Stimulated activated CD8-positive, alpha-beta memory T cell treated with anti-CD3 and anti-CD28 coated beads, Interleukin-15, amount 100 ng/mL, for 48 hours (primary cell): ENCODE data around the gene SCTR.

Experiments
- DNase-seq, 2 donors: peaks; one replicate each; pipeline ENCODE4 v3.0.0-alpha.2; 2020; ENCODE audit warnings: low read depth in 2 of 2

Gene SCTR

DNA sequence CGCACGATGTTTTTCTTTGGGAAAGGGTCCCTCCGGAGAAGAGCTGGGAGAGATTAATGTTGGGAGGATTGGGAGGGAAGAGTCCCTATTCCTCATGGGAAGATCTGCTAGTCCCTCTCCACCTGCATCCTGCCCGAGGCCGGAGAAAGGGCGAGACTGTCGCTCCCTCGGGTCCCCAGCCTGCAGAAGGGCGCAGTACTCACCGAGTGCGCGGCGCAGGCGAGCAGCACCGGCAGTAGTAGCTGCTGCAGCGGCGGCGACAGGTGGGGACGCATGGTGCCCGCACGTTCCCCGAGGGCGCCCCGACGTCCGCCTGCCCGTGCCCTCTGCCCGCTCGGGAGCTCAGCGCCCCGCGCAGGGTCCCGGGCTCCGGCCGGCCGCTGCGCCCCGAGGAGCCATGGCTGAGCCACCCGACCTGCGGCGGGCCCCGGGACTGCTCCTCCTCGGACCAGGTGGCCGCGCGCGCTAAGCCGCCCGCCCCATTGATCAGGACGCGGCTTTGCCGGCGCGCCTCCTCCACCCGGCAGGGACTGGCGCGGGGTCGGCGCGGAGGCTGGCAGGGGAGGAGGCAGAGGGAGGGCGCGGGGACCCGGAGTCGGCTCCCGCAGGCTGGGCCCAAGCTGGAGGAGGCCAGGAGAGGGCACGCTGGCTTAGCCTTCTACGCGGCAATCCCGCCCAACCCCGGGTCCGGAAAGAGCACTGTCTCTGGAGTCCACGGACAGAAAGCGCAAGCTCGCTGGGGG is at the start of gene SCTR:
Gene SCTR (minus strand): TSS at position 532 of the 743 bp plus-strand sequence. CDS start 257 bp downstream, at position 275.
- DNase-seq = no peak

DNA sequence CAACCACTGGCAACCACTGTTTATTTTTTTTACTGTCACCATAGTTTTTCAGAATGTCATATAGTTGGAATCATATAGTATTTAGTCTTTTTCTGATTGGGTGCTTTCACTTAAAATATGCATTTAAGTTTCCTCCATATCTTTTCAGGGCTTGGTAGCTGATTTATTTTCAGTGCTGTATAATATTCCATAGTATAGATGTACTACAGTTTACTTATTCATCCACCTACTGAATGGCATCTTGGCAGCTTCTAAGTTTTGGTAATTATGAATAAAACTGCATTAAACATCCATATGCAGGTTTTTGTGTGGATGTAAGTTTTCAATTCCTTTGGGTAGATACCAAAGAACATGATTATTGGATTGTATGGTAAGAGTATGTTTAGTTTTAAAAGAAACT is 43.0 kb upstream of the SCTR start:
- no peak for DNase-seq

DNA sequence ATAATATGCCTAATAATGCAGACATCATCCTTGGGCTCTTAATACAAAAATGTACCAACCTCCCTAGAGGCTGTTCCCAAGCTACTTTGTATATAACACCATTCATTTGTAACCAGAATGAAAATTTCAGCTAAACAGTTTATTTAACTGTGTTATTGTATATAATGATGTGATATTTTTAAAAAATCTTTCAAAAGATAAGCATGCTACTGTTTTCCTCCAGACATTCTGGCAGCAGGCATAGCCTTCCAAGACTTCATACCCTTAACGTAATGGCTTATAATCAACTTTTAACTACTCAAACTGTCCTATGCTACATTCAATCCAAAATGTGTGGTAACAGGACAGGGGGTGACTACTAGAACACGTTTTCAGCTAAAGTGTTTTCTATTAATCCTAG is 41.2 kb upstream of the SCTR start:
- no peak for DNase-seq

DNA sequence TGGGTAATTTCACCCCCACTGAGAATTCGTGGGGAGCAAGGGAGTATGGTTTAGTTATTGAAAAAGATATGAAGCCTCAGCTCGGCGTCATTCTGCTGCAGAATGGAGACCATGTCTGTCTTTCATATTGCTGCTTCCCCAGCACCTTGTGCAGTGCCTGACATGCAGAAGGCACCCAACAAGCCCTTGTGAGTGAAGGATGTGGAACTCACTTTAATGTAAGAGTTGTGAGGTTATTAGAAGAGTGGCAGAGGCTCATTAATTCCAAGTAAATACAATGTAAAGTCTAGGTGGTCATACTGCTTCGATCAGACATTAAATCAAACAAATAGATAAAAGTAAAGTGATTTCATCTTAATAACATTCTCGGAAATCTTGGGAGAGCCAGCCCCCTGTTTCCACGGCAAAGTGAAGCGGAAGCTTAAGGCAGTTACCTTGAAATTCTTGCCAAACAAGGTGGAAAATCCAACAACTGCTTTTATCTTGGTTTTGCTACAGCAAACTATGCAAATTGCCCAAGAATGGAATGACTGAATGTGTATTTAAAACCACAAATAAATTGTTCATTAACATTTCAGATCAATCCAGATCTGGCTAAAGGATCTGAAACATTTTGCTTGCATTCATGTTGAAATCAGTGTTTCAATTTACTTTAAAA is 29.5 kb upstream of the SCTR start:
- no peak for DNase-seq

DNA sequence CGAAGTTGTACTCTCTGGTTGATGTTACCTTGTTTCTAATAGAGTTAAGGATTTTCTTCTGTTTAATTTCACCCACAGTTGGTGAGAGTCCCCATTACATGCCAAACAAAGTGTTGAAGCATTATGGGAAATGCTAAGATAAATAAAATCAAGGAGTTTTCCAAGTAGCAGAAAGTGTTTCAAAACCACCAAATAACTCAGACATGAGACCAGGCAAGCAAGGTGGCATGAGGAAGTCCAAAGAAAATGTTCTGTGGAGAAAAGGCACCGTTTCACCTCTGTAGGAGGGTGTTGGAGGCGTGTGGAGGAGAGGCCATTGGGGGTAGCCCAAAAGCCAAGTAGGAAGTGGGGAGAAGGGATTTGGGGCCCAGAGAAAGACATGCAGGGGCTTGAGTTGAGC is 28.6 kb upstream of the SCTR start:
- DNase-seq = no peak

DNA sequence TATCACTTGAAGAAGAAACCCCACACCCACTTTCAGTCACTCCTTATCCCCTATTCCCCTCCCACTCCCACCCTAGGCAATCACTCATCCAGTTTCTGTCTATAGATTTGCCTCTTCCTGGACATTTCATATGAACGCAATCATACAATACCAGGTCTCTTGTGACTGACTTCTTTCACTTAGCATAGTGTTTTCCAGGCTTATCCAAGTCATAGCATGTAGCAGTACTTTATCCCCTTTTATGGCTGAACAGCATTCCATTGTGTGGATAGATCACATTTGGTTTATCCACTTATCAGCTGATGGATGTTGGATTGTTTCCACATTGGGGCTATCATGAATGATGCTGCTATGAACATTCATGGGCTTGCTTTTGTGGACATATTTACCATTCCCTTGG is 26.6 kb upstream of the SCTR start:
- no peak for DNase-seq

DNA sequence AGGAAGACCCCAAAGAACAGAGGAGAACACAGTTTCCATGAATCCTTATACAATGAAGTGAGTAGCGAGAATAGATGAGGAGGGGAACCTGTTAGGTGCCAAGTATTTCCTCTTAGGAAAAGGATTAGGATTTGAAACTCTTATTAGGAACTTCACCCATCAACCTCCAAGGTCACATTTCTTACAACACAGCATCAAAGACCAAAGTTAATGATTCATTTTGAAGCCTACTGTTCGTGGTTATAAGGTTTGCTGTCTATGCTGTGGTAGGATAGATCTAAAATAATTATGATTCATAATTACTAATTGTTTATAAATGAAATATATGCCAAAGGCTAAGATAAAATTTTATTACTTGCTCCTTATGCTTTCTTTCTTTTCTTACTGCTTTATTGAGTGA is 26.1 kb upstream of the SCTR start:
- no peak for DNase-seq

DNA sequence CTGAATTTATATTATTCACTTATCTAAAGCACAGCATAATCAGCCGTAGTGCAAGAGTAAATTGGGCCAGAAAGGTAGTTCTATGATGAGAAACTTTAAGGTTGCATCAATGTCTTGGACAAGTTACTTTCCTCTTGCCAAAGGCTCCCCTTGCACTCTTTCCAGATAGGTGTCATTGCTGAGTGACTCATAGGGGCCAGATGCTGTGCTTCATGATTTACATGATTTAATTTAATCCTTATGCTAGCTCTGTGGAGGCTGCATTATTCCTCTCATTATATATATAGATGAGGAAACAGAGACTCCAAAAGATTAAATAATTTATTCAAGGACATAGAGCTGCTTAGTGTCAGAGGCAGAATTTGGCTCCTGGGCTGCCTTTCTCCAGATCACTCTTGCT is 25.0 kb upstream of the SCTR start:
- DNase-seq = no peak

DNA sequence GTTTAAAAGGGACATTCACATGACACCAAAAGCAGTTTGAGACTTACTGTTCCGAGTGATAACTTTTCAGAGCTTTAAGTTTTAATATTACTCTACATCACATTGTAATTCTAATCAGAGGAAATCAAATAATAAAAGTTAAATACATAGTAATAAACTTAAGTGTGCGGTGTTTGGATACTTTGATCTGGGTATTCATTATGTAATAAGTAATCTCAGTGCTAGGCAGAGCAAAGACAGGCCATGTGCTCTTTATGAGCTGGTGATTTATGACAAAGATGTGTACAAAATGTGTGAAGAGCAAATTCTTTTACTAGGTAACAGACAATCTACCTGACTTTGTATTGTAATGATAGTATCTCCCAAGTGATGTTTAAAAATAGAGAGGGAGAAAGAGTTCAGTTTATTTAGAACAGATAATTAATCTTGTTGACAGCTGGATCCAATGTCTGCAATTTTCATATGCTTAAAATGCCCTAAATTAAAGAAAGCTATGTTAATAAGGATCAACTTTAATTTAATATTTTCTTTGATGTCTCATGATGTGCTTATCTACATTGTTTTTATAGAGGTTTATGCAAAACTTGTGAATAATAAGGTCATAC is 24.3 kb upstream of the SCTR start:
- DNase-seq = no peak

DNA sequence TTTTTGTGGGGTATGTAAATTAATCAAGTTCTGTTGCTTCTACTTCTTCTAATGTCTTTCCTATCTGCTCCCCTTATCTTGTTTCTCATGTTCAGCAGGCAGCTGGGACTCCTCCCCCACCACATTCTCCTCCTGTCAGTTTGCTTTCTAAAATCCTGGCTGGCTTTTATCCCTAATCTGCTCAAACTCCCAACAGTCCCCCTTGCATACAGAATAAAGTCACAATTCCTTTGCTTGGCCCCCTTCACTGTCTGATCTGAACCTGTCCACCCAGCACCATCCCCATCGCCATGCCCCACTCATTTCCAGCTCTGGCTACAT is 22.1 kb upstream of the SCTR start:
- DNase-seq = no peak

DNA sequence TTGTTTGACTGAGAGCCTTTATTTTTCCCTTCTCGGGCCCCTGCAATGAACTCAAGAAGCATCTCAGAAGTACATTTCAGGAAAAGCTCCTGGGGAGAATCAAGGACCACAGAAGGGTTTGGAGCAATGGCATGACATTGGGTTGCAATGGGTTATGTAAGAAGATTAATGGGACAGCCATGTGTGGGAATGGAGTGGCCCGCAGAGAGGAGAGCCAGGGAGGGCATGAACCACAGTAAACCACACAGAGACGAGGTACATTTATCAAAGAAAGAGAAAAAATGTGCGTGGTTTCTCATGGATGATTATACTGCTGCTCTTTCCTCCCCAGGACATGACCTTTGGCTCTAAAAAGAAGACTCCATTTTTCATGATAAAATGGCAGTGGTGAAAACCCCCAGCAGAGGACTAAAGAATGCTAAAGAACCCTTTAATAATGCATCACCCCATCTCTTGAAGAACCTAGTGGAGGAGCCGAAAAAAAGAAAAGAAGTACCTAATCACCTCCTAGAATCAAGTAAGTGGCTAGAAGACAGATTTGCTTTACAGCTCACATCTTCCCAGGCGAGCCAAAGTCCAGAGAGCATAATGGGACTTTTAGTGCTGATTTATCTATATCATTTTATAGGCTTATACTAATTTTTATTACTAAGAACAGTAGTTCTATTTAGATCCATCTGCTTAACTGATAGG is 21.6 kb upstream of the SCTR start:
- no peak for DNase-seq

DNA sequence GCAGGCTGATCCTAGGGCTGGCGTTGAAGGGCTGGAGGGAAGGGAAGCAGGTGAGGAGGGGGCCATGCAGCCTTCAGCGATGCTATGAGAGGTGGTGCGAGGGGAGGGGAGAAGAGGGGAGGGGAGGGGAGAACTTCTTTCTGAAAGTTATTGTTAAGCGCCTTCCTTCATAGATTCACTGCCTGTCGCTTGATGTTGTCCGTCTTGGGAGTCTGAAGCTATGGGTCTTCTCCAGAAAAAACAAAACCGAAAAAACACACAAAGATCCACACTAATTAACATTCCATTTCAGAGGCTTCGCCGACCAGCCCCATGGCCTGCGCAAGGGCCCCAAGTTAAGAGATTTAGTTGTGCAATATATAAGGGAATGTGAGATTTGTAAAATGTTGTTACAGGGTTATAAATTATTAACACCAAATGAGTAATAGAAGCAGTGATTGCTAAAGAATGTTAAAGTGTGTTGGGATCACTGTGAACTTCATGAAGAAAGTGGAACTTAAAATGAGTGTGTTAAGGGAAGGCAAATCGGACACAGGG is 20.7 kb upstream of the SCTR start:
- no peak for DNase-seq

DNA sequence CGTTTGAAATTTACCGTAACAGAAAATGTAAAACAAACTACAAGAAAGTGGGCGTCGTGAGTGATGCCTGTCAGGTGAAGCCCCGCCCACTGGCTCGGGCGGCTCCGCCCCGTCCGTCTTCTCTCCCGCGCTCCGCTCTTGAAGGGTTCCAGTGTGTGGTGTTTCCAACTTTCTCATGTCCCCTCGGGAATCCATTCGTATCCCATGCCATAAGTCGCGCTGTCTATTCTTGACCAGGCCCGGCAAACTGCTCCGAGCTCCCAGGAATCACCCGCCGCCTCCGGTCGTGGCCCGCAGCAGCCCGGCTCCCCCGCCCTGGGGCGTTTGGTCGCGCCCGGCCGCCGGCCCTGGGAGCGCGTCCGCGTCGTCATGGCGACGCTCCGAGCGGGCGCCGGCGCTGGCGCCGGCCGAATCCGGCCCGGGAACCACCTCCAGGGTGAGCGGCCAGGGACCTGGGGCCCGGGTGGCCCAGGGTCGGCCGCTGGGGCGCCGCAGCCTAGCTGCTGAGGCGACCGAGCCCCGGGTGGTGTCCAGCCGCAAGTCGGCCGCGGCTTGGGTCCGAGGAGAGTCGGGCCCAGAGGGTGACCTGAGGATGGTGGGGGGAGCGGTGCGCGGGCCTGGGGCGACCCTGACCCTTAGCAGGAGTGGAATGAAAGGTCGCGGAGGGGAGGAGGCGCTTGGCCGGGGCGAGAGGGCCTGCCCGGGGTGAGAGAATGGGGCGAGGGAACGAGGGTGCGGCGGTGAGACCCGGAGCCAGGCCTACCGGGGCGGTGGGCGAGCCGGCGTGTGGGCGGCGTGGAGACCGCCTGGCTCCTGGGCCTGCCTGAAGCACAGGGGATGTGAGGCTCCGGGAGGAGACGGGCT is 20.0 kb upstream of the SCTR start, which contains the start of gene CFAP221:
Gene CFAP221 (plus strand): TSS at position 375 of the 864 bp plus-strand sequence. CDS start 1,683 bp downstream, outside the sequence.
- DNase-seq = peak; percentile 45 to 60

DNA sequence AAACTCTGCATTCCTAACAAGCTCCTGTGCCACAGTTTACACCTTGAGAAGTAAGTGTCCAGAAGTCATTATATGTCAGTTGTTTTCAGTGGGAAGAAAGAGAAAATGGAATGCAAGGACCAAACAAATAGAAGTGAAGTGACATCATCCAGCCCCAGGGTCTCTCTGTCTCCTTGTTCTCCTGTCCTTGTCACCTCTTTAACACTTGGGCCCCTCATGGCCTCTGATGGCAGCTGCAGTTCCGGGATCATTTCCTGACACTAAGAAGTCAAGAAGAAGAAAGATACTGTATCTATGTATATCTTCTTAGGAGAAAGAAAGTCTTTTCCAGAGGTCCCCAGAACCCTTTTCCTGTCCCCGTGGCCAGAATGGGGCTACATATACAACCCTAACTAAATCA is 17.2 kb upstream of the SCTR start:
- DNase-seq = no peak

DNA sequence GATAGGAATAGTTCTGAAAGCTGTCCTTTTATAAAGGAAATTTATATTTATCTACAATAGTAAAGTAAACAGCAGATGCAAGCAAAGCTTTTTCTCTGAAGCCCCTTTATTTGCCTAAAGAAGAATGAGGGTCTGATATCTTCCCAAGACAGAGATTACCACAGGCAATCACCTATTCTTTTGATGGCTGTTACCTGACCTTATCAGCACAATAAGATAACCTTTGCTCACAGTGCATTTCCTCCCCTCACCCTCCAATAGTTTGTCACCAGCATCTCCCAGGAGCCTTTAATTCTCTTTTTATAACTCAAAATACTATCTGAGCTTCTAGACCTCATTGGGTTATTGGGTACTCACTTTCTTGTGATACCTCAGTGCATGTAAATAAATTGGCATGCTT is 13.5 kb upstream of the SCTR start:
- no peak for DNase-seq

DNA sequence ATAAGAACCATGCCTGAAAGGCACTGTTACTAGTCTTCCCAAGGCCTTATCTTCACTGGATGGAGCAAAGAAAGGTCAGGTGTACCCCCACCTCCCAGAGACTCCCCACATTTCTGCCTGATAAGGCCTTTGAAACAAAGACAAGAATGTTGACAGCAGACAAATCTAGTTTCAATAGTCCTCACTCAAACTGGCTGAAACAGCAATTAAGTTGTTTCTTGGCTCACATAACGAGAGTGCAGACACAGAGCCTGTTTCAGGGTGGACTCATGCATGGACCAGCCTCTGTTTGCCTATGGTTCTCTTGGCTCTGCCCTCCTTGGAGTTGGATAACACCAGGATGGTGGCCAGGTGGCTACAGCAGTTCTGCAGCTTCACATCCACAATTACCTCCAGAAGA is 12.4 kb upstream of the SCTR start:
- DNase-seq = no peak

DNA sequence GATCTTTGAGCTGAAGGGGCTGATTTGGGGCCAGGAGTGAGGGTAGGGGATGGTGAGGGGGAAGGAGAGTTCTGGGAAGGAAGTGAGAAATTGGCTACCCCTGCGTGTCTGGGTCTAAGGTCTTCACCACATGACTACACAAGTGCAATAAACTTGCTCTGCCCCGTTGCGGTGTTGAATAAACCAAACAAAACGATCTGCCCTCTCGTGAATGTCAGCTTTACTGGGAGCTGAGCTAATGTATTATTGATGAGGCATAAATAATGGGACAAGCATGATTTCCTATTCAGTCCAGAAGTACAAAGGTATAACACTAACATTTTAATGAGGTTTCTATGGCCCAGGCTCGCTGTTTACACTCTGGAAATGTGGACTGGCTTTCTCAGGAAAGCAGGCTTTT is 11.9 kb upstream of the SCTR start:
- DNase-seq = no peak

DNA sequence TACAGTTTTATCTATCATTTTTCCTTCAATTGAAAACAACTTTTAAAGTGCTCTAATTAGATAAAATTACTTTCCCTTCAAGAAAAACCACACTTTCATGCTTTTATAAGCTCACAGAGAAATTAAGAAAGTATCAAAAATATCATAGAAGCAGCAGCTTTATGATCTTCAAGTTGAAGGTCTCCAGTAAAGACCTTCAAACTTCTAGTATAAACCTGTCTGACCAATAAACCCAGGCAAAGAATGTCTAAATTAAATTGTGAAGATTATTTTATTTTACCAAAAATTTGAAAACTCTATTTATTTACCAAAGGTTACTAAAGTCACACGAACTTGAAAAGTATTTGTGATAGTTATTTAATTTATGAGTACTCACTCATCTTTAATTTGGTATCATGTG is 9.3 kb upstream of the SCTR start:
- no peak for DNase-seq

DNA sequence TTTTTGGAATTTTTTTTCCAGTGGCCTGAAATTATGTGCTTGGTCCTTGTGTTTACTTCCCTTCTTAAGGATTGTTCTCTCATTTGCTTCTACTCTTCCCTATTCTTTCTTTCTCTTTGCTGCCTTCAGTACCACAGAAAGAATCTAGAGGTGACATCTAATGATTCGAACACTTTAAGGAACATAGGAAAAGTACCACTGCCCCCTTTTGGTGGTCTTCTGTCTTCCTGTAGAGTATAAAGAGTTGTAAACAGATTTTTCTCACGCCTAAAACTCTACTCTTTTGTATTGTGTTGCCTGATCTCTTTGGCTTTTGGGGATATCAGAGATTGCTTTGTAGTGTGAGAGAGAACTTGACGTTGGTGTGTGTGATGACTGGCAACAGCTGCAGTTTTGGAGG is 7.0 kb upstream of the SCTR start:
- DNase-seq = no peak

DNA sequence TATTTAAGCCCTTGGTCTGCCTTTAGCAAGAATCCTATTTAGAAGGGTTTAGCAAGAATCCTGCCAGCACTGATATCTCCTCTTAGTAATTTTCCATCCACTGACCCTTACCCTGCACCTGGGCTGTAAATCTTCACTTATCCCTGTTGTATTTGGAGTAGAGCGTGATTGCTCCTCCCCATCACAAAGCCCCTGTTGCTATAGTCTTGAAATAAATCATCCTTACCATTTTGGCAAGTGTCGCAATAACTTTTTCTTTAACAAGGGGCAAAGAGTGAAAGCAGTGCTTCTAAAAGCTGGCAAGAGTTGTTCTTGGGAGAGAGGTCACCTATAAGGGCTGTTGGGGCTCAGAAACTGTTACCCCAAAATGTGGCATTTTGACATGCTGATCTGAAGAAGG is 3.7 kb upstream of the SCTR start:
- DNase-seq = no peak

DNA sequence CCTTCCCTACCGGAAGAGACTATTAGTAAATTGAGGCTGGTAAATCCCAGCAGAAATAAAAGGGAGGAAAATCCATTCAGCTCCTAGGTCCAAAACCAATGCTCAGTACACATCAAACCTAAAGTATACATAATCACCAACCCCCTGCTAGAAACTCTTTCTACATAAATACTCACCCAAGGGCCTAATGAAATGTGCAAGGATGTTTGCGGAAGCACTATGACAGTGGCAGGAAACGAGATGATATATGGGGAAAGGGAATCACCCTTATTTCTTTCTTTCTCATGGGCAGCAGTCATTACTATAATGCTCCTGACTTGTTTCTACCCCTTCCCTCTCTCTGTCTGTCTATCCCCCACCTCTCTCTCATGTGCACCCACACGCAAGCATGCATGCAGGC is 1.3 kb upstream of the SCTR start:
- DNase-seq = no peak
